ENCODE results near the gene CD53.
"Not testable (repeated sequence)": the region's sequence is repeated elsewhere in the genome, so short reads cannot be mapped to it uniquely, and the experiment has no call there.

Gene CD53

GRCh38 chr1:110872745-110873720 is at the start of gene CD53:
TSS of gene CD53 (plus strand) at chr1:110873148. CDS start at chr1:110891409, 18,261 bp downstream.
- peak; percentile 37 for DNase-seq (ENCODE audit: low read depth)

GRCh38 chr1:110824192-110824591 is 48.8 kb upstream of the CD53 start:
- no peak for DNase-seq (ENCODE audit: low read depth)

GRCh38 chr1:110829955-110830553 is 42.9 kb upstream of the CD53 start:
- DNase-seq (ENCODE audit: low read depth): peak; percentile 7

GRCh38 chr1:110833779-110834178 is 39.2 kb upstream of the CD53 start:
- not testable (repeated sequence) for DNase-seq (ENCODE audit: low read depth)

GRCh38 chr1:110846861-110847260 is 26.1 kb upstream of the CD53 start:
- no peak for DNase-seq (ENCODE audit: low read depth)

- no peak for DNase-seq (ENCODE audit: low read depth)
Observed at GRCh38 chr1:110850145-110850544, 22.8 kb upstream of the CD53 start.

GRCh38 chr1:110850627-110851026 is 22.3 kb upstream of the CD53 start:
- no peak for DNase-seq (ENCODE audit: low read depth)

GRCh38 chr1:110853135-110853534 is 19.8 kb upstream of the CD53 start:
- DNase-seq (ENCODE audit: low read depth): no peak

GRCh38 chr1:110856410-110856809 is 16.5 kb upstream of the CD53 start:
- DNase-seq (ENCODE audit: low read depth): no peak

- DNase-seq (ENCODE audit: low read depth): no peak
Observed at GRCh38 chr1:110857964-110858948, 14.7 kb upstream of the CD53 start.

GRCh38 chr1:110859062-110859461 is 13.9 kb upstream of the CD53 start:
- no peak for DNase-seq (ENCODE audit: low read depth)

- no peak for DNase-seq (ENCODE audit: low read depth)
Observed at GRCh38 chr1:110860174-110860573, 12.8 kb upstream of the CD53 start.

GRCh38 chr1:110860620-110861019 is 12.3 kb upstream of the CD53 start:
- DNase-seq (ENCODE audit: low read depth): not testable (repeated sequence)

GRCh38 chr1:110861942-110862341 is 11.0 kb upstream of the CD53 start:
- not testable (repeated sequence) for DNase-seq (ENCODE audit: low read depth)

GRCh38 chr1:110864287-110864686 is 8.7 kb upstream of the CD53 start:
- DNase-seq (ENCODE audit: low read depth): no peak

GRCh38 chr1:110870721-110871388 is 2.1 kb upstream of the CD53 start:
- DNase-seq (ENCODE audit: low read depth): no peak

- DNase-seq (ENCODE audit: low read depth): no peak
Observed at GRCh38 chr1:110872366-110872744, 593 bp upstream of the CD53 start.

- no peak for DNase-seq (ENCODE audit: low read depth)
Observed at GRCh38 chr1:110873856-110874255, 908 bp downstream of the CD53 start.

GRCh38 chr1:110874324-110875215 is 1.6 kb downstream of the CD53 start:
- DNase-seq (ENCODE audit: low read depth): no peak

- DNase-seq (ENCODE audit: low read depth): peak; percentile 42
Observed at GRCh38 chr1:110875216-110875731, 2.3 kb downstream of the CD53 start.
